Fibroblast of skin of left quadriceps (primary cell): ENCODE results near the gene PHLPP1.

Experiments used
- DNase-seq, 2 experiments: peaks; one replicate each; pipeline ENCODE4 v3.0.0-alpha.2; 2013; ENCODE audit warnings: low read depth in 2 of 2

PHLPP1 gene

DNA sequence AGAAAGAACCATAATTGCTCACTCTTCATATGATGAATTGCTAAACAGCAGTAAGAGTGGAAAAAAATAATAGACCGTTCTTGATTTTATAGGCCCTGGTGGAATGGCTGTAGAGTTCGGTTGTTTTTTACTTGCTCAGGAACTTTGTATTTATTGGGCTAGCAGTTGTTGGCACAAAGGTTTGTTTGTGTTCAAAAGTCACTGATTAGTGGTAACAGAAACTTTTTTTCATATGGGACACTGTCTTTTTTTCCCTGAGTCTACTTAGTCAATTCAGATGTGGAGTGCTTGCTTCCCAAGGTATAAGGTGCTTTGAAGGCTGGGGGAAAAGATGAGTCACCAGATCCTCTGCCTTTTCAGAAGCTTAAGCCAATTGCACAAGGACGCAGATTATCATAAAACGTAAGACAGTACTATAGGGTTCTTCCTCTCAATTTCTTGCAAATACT lies 25.8 kb downstream of the PHLPP1 start:
- DNase-seq, result no peak

DNA sequence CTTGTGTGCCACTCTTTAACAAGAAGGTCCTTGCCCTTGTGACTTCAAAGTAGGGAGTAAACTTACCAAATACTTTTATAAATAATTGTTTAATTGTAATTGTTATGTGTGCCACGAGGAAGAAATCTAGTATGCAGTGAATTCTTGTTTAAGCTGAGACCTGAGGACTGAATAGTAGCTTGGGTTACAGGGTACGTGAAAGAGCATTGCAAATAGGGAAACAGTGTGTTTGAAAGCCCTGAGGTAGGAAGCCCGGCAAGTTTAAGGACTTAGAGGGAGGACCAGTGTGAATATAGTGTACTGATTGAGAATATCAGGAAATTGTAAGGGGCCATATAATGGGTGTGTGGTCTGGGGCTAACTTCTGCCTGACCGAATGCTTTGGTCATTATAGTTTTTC lies 26.2 kb downstream of the PHLPP1 start:
- no peak for DNase-seq

DNA sequence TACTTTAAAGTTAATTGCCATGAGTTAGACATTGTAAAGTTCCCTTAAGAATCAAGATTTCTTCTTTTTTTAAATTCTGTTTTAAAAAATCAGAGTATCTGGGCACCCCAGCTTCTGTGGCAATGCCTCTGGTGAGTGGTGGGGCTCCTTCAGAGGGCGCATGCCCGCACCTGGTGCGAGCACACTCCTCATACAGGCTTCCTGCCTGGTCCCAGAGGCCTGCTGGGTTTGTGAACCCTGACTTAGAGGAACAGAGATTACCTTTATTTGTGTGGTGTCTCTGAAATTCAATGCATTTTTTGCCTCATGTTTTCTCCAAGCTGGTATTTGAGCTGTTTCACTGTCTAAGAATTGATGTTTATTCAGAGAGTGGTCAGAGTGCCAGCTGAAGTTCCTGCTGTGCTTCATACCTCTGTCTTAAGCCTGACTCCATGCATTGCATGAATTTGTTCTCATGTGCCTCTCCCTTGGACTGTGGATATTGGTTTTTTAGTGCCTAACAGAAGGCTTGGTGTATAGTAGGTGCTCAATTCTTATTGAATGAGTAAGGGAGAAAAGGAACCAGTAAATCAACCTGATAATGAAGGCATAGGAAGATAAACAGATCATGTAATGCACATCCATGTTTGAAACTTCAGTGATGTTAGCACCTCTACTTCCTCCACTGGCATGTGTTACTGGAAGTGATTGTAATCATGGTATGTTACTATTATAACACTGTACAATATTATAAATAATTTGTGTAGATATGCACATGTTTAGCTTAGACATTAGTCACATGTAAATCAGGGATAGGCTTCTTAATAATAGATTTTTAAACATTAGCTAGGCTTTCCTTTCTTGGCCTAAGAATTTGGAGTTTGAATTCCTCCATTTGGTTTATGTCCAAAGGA lies 29.0 kb downstream of the PHLPP1 start:
- DNase-seq, result no peak

DNA sequence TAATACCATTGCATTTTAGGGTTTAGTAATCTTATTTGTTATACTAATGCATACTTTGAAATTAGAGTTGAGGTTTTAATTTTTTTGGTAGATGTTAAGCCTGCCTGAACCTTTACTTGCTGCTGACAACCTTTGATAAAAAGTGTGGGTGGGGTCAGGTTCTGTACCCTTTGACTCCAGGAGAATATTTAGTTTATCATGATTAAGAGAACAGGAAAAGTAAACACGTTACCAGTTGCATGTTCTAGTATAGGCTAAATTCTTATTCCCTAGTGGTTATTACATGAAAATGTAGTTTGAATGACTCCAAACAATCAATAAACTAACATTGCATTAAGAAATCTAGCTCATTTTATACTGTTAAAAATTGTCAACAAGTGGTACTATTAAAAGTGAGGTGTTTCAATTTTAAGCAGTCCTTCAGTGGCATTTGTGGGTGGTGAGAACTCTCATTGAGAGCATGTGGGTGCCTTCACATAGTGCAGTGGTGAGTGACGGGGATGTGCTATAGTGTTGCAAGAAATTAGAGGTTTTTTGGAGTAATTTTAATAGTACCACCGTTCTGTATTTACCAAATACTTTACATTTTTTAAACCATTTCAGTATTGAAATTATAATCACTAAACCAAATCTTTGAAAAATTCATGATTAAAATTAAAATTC lies 29.9 kb downstream of the PHLPP1 start:
- DNase-seq, result no peak

DNA sequence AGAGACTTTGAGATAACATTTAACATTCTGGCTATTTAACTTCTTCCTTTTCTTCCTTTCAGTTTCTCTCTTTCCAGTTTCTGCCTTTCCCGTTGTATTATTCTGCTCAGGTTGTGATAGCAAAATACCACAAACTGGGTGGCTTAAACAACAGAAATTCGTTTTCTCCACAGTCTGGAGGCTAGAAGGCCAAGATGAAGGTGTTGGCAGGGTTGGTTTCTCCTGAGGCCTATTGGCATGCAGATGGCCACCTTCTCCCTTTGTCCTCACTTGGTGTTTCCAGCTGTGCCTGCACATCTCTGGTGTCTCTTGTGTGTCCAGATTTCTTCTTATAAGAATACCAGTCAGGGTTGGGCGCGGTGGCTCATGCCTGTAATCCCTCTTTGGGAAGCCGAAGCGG lies 34.0 kb downstream of the PHLPP1 start:
- no peak for DNase-seq

DNA sequence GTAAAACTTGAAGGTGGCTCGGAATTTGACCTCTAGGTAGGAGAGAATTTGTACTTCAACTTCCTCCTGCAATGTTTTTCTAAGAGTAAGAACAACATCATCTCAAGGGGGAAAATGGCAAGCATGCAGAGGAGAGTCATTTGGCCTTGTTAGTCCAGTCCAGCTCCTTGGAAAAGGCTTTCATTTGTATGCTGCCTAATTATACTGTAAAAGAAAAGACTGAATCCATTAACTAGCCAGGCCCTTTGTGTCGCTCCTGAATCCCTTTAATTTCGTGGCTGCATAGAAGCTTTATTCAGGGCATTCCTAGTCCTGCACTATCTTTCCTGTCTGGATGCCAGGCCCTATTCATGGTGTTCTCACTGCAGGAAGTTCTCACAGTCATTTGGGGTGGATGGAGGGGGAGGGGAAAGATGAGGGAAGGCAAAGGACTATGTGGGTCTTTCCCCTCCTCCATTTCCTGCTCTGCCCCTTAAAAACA lies 36.0 kb downstream of the PHLPP1 start:
- DNase-seq, result no peak

DNA sequence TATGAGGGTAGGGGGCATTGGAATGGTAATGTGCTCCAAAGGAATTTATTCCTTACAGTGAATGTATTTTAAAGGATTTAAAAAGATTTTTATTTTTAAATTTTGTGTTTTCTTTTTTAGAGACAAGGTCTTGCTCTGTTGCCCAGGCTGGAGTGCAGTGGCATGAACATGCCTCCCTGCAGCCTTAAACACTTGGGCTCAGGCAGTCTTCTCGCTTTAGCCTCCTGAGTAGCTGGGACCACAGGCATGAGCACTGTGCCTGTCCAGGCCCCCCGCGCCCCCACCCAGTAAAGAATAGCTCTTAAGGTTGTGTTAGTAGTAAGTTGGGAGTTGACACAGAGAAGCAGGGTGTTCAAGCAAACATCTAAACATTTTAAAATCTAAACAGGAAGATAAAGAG lies 36.6 kb downstream of the PHLPP1 start:
- no peak for DNase-seq

DNA sequence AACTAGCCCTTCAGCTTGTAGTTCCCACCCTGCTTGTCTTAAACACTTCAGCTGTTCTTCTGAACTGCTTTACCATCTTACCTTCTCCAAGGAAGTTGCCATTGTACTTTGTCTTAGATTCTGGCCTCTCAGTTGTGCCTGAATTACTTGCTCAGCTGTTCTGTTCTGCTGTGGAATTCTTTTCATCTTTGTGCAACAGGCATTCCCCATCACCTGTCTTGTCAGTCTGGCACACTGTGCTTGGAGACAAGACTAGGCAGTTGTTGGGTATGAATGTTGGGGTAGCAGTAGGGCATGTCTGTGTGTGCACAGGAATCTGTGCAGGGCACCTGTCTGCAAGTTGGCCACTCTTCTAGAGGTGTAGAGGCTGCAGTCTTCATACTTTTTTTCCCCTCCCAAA lies 38.7 kb downstream of the PHLPP1 start:
- no peak for DNase-seq

DNA sequence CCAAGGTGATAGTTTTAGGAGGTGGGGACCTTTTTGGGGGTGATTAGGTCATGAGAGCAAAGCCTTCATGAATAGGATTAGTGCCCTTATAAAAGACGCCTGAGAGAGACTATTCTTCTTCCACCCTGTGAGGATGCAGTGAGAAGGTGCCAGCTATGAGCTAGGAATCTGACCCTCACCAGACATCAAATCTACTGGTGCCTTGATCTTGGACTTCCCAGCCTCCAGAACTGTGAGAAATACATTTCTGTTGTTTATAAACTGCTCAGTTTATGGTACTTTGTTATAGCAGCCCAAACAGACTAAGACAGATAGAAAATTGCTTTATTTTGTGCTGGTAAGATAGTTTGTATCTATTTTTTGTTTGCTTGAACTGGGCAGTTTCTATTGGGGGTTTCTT lies 40.1 kb downstream of the PHLPP1 start:
- no peak for DNase-seq

DNA sequence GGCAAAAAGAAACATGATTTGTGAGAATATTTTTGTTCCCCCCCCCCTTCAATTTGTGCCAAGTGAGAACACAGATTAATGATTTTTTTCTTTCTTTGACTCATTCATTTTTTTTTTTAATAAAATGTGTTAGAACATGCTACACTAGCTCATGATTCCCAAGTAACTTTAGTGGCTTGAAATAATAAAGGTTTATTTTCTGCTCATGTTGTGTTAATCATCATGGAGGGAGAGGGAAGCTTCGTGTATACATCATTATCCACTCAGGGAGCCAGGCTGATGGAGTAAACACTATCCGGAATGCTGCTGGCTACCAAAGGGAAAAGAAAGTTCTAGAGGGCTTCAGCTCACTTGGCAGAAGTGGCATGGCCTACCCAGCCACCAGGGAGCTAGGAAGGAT lies 40.6 kb downstream of the PHLPP1 start:
- no peak for DNase-seq

DNA sequence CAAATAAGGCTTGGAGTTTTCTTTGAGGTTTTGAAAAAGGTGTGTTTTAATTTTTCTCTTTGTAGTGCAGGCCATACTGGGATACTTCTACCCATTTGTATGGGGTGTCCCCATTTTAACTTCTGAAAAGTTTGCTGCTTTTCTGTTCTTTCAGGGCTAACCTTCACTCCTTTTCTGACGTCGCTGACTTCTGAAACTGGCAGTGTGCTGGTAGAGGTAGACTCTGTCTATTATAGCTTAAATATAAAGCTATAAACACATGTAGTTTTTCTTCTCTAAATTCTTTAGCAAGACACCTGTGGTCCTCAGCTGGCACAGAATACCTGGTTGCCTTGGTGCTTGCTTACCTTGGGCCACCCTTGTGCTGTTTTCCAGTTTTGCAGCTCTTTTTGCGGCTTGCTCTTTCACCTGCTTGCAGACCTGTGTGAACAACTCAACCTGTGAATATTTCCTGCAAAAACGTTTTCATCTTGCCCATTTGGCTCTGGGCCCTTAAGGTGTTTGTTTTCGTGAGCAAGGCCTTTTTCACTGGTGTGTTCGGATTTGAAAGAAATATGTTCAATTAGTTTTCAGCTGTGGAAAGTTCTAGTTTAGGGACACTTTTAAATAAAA lies 42.2 kb downstream of the PHLPP1 start:
- no peak for DNase-seq

DNA sequence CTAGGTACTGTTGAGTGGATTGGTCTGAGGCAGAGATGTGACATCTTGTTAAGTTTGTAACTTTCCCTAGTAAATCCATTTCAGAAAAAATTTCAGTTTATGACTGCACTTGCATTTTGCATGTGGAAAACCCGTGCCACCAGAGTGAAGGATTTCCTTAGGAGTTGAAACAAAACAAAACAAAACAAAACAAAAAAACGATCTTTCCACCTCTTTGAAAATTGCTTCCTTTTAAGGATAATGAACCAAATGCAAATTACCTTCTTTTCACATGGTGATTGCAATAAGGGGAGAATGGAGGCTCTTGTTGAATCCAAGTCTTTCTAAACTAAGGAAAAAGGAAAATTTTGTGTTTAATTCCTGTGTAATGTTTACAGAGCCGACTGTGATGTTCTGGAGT lies 43.2 kb downstream of the PHLPP1 start:
- DNase-seq, result no peak

DNA sequence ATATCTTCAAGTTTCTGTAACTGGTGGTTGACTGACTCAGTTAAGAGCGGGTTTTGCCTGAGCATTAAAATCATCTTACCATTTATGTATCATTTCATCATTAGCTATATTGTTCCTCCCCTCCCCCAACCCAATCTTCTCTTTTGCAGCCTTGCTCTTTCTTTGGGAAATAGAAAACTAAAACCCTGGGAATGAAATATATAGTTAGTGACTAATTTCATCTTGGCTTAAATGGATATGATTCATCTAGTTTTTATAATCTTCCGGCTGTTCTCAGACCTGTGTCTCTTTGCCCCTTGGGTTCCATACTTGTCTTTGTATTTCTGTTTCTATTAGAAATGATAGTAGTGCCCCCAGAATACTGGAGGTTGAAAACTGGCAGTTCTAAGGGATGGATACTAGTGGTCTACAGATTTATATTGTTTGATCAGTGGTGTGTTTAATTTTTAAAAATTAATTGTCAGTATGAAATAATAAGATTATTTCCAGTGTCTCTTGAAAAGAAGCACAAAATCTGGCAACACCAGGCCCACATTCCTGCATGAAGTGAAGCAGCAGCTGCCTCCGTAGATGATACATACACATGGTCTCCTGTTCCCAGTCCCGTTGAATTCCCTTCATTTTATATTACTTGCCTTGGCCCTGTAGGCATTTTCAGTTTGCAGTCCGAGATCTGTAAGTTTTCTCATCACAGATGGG lies 44.5 kb downstream of the PHLPP1 start:
- no peak for DNase-seq

DNA sequence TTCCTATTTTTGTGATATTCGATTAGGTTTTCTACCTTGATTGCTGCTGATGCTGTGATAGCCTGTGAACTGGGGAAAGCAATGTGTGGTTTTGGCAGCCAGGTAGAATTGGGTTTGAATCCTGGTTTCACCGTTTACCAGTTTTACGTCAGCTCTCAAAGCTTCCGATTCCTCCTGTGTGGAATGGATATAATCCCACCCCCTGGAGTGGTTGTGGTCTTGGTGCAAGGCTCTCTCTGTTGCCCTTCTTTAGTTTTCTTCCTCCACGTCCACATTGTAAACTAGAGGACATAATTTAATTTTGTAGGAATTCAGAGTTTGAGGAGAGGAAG lies 45.0 kb downstream of the PHLPP1 start:
- DNase-seq, result no peak

DNA sequence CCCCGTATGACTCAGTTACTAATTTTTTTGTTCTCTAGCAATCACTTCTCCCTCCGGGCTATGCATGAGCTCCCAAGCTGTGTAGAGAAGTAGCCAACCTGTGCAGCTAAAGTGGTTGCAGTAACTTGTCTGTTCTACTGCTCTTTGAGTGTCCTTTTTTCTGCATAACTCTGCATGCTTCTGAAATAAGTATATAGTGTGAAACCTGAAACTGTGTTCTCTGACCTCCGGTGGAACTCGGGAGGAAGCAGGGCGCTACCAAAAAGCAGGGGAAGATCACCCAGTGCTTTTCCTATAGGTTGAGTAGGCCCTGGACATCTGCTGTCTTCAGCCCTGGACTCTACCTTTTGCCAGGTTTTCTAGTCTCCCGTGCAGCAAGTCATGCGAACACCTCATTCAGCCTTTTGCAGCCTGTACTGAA lies 47.8 kb downstream of the PHLPP1 start:
- no peak for DNase-seq

DNA sequence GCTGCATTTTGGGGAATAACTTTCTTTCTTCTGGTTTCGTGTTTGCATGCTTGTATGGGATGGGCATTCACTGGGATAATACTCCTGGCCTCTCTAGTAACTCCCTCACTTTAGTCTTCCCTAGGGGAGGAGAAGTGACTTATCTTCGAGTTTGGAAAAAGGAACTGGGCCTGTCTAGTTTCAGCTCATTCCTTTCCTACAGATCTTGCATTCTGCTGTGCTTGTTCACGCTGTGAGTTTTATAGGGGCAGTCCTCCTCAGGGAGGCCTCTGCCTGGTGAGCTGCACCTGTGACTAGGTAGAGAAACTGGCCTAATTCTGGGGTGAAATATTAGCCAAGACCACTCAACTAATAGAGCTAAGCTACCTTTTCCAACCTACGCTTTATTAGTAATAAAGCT lies 50.9 kb downstream of the PHLPP1 start:
- no peak for DNase-seq

DNA sequence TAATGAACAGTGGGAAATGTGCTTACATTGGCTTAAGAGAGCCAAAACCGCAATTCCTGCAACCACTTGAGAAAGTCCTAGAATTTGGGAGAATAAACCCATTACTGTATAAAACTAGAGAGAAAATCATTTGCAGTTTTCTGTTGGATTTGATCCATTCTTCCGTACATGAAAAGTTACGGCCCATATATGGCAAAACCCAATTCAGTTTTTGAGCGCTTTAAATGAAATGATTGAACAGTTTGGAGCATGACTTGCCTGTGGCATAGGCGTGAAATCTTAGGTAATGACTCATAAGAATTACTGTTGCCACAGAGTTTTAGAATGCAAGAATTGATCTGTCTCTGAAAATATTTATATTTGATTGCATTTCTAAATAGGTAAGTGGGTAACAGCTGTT lies 52.0 kb downstream of the PHLPP1 start:
- DNase-seq, result peak in 1 of 2 experiments; percentile 42

DNA sequence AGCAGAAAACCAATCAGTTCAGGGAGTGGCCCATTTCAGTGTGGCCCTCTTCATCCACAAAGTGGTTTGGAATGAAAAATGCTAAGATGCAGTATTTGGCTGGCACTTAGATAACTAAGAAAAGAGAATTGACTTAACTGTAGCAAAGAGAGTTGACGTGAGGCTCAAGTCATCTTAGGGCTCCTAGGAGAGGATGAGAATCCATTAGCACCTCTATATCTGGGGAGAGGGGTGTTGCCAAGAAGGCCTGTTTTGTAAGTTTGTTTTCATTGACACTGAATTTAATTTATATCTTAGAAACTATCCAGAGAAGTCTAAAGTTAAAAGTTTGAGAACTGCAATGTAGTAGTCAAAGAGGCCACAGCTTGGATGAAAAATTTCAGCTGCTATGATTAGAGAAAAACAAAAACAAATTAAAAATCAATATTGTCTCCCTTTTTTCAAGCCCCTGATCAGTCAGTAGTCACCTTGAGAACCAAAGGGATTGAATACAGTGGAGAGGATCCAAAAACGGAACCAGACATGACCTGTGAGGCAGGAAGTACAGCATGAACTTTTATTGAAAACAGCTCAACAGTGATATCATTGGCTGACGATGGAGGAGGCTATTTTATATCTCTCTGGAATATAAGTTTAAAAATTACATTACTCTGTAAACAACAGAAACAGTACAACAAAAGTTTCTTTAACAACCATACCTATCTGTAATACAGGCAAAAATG lies 52.7 kb downstream of the PHLPP1 start:
- no peak for DNase-seq

DNA sequence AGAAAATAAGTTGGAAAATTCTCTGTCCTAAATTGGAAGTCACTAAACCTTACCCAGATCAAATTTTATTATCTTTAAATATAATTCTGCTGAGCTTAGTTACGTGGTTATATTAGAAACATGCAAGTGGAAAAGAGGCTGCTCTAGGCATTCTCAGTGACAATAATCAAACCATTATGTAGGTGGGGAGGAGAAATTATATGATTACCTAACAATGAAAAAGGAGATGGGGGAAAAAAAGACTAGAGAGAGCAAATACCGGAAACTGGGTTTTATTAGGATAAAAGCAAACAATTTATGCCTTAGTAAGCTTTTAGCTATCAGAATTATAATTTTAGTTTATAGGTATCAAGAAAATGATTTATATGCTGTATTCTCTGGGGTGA lies 53.2 kb downstream of the PHLPP1 start:
- no peak for DNase-seq

DNA sequence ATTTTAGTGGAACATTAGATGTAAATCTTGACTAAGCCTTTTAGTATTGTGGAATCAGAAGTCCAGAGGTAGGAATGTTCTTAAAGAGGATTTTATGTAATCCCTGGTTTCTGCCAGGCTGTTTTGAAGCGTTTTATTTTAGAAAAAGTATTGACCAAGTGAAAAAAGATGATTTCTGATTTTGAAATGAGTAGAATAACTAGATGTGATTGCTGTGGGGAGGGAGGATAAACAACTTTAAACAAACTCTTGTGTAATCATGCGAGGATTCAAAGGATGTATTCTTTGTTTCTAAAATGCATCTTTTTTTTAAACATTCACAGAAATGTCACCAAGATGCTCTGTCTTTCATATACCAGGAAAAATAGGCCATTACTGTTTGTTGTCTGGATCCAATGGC lies 53.9 kb downstream of the PHLPP1 start:
- no peak for DNase-seq

DNA sequence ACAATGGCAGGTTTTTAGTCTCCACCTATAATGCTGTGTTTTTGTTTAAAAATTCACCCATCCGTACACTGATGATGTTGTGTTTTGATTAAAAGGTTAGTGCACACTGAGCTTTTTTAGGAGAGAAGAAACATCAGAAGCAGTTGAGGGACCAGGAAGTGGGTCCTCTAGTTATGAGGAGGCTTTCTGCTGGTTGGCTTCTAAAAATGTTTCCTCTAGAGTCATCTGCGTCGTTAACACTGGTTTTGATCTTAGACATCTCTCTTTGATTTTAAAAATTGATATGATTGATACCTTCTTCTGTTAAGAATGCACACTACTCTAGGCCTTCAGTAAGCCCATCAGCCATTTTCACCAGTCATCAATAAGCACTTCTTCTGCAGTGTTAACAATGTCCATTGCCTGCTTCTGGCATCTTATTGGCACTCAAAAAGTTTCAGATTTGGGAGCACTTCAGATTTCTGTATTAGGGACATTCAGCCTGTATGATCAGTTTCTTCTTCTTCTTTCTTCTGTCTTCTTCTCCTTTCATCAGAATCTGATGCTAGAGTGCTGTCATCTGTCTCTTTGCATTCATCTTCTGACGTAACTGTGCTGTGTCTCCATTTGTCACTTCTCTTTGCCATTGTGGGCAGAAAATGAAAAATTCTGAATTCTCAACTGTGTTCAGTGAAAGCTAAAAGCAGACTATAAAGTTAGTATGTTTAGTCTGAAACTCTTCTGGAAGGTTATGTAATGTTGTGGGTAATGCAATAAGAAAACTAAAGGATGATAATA lies 56.3 kb downstream of the PHLPP1 start:
- DNase-seq, result no peak
